Astrocyte (in vitro differentiated cells and primary cell): Measurements from ENCODE around the gene LEMD2.

Experiments used
- EZH2 ChIP-seq: IDR thresholded peaks from 2 replicates; pipeline ENCODE4 v1.6.1; 2012; ENCODE audit warnings: mild to moderate bottlenecking, low read length, inconsistent platforms; ENCODE audit not compliant: insufficient read depth
- TF ChIP-seq, protein P1 (sequence below): IDR thresholded peaks from 2 replicates; pipeline ENCODE4 v1.5.1; 2011; ENCODE audit warnings: low read depth, mild to moderate bottlenecking, inconsistent platforms, low read length, moderate library complexity; ENCODE audit not compliant: insufficient read depth

DNA sequence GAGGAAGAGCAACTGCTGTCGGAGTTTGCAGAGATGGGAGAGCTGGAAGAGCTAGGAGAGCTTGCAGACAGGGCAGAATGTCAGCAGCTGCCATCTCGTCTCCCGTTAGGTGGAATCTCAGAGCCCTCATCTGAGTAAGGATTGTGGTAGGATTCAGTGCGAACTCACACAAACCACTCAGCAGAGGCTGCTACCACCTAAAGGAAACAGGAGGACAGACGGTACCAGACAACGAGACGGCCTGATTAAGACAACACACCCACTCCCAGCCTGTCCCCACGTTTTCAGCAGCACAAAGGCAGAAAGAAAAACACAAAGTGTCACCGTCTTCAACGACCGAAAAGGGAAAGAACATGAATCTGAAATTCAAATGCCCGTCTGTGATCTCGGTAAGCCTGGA is 4.1 kb downstream of the LEMD2 start:
- TF ChIP-seq, protein P1, sequence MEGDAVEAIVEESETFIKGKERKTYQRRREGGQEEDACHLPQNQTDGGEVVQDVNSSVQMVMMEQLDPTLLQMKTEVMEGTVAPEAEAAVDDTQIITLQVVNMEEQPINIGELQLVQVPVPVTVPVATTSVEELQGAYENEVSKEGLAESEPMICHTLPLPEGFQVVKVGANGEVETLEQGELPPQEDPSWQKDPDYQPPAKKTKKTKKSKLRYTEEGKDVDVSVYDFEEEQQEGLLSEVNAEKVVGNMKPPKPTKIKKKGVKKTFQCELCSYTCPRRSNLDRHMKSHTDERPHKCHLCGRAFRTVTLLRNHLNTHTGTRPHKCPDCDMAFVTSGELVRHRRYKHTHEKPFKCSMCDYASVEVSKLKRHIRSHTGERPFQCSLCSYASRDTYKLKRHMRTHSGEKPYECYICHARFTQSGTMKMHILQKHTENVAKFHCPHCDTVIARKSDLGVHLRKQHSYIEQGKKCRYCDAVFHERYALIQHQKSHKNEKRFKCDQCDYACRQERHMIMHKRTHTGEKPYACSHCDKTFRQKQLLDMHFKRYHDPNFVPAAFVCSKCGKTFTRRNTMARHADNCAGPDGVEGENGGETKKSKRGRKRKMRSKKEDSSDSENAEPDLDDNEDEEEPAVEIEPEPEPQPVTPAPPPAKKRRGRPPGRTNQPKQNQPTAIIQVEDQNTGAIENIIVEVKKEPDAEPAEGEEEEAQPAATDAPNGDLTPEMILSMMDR: no peak
- no peak for TF ChIP-seq EZH2
